Renal cortex interstitium (tissue), 11 donors: Measurements from ENCODE around the gene SLC6A1. TPM values are rescaled to one million over a fixed set of nuclear protein-coding genes. Genes with fewer than 3 reads are reported as not detected.

Experiments used
- DNase-seq, 11 donors: peaks; one replicate each; pipeline ENCODE4 v3.0.0-alpha.2; 2013; ENCODE audit warnings: low read depth in 9 of 11, low spot score in 4 of 11; ENCODE audit errors: extremely low read depth in 1 of 11
- polyA plus RNA-seq, 3 donors: library from polyadenylated mRNA; unstranded; fragments of 120-200 nt; gene quantifications; one replicate each; pipeline ENCODE4 v1.2.1, GENCODE V29; 2013; ENCODE audit not compliant: insufficient read length in 3 of 3

SLC6A1 gene
- polyA plus RNA-seq, 3 donors: 0.65 to 1.9 (median 0.82) TPM

DNA sequence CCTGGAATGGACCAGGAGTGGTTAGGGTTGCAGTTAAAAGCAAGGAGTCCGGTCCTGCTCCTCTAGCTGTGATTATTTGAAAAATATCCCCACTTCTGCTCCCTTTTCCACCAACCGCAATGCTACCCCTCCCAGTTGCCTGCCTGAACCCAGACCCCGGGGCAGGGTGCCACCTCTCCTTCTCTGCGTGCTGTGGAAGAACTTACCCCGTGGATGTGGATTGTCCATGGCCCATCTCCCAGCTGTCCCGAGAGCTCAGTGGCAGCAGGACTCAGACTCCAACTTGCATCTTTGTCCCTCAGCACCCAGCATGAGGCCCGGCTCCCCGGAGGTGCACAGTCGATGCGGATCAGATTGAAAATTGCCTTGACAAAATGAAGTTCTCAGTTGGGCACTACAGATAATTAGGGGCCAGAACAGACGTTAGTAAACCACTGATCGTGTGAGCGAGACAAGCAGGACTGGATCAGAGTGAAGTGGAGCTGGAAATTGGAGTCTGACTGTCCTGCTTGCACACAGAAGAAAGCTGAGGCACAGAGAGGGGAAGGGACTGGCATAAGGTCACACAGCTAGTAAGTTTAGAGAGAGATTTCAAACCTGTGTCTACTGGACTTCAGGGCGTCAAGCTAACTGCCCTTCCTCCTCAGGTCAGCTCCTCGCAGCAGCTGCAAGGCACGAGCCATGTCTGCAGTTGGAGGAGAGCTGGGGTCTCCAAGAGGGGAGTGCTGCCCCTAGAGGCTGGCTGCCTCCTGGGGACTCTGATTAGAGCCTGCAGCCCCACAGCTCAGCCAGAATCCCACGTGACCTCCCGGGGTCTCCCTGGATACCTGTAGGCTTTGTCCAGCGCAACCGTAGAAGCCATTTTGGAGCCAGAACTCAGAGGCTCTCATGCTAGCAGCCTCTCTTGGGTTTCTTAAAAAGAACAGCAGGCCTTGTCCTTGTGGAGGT lies 14.7 kb downstream of the SLC6A1 start:
- no peak for DNase-seq

DNA sequence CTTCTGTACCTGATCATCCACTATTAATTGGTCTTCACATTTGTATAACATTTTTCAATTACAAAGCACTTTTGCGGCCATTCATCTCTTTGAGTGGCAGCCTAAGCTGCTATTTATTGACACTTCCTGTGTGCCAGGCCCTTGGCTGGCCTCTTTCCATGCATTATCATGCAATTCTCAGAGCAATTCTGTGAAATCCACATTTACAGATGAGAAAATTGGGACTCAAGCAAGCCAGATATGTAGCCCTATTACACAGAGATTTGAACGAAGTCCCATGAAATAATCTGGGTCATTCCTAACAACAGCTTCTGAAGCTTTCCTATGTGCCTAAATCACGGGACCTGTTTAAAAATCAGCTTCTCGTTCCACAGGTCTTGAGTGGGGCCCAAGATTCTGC lies 17.4 kb downstream of the SLC6A1 start:
- DNase-seq: no peak

DNA sequence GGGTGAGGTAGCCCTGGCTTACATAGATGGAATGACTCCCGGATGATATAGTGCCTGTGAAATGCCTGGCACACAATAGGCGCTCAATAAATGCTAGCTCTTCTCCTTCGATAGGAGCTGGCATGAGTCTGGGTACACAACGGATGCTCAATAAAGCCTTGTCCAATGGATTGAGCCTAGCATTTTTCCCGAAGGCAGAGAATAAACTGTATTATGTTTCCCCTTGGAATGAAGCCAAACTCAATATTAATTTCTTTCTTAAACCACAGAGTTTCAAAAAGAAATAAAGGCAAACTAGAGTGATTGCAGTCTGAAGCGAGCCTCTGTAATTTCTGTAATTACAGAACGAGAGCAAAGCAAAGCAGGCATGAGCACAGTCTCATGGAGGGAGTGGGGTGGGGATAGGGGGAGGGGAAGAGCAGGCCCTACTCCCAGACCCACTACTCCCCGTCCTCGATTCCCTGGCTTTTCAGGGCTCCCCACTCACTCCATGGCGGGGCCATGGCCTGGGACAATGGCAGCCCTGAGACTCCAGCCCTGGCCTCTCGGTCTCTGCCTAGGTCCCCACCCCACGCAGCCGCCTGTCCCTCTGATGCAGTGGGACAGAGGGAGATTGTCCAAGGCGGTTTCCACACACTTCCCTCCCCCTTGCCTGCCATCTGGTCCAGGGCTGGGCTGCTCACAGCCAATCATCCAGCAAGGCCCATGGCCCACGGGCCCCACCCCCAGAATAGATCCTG lies 18.0 kb downstream of the SLC6A1 start:
- DNase-seq: no peak

DNA sequence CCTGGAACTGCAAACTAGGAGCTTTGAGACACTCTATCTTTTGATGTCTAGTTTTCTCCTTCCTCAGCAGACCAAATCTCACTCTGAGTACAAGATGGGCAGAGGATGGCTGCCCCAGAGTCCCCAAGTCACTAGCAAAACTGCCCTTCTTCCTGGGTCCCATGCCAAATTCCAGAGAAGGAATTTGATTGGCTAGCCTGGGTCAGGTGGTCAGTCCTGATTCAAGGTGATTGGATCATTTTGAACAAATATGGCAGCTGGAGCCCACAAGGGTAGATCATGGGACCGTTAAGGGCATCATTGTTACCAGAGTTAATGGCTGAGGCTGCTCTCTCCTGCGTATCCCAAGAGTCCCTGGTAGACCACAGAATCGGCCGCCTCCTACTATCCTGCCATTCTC lies 21.7 kb downstream of the SLC6A1 start:
- DNase-seq: no peak

DNA sequence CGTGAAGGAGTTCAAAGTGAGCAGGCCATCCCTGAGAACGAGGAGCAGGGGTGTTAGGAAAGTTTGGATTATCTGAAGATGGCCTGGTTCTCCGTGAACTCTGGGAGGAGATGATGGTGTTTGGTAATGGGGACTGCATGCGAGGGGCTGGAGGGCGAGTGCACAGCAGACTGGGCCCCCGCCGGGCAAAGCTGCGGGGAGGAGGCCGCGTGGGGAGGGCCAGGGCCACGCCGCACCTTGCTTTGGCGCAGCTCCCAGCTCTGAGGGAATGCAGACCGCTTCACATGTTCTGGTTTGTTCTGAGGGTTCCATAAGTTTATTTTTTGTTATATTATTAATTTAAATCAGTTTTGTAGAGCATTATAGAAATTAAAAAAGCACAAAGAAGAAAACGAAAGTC lies 22.2 kb downstream of the SLC6A1 start:
- DNase-seq: no peak

DNA sequence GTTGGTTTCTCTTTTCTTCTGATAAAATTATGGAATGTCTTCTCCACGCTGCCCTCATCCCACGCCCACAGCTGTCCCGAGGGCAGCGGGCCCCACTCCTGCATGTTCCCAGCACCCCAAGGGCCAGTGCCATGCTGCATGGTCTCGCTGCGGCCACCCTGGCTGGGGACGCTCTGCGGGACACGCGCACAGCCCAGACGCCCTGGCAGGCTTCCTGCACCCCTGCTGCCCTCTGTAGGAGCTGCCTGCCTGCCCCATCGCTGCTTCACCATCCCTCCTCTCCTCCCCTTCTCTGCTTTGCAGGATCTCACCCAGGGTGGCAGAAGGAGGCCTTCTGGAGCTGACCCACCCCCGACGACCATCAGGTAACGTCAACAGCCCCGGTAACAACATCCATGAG lies 22.8 kb downstream of the SLC6A1 start:
- no peak for DNase-seq

DNA sequence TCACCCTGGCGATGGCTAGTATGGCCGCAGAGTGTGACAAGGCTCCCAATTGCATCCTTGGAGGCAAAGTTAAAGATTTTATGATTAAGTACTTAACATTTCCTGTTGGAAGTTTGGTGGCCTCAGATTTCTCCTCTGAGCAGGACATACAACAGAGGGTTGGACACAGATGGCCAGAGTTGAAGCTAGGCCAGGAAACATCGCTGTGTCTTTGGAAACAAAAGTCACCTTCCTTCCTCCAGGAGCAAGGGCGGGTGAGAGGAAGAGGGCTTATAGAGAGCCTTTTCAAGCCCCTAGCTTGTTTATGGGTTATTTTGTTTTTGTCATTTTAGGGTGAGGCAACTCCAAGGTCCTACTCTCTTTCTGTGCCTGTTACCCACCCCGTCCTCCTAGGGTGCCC lies 24.2 kb downstream of the SLC6A1 start:
- no peak for DNase-seq

DNA sequence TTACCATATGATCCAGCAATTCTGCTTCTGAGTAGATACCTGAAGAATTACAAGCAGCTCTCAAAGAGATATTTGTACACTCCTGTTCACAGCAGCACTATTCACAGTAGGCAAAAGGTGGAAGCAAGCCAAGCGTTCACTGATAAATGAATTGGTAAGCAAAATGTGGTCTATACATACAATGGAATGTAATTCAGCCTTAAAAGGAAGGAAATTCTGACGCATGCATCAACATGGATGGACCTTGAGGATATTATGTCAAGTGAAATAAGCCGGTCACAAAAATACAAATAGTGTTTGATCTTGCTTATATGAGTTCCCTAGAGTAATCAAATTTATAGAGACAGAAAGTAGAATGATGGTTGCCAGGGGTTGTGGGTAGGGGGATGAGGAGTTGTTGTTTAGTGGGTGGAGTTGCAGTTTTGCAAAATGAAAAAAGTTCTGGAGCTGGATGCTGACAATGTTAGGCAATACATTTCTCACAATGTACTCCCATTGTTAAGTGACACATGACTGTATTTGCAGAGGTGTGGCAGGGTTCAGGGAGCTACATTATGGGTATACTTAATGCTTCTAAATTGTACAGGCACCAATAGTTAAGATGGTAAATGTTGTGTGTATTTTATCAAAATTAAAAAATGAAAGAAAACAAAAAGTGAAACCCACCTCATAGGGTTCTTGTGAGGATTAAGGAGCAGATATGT lies 26.7 kb downstream of the SLC6A1 start:
- DNase-seq: no peak

DNA sequence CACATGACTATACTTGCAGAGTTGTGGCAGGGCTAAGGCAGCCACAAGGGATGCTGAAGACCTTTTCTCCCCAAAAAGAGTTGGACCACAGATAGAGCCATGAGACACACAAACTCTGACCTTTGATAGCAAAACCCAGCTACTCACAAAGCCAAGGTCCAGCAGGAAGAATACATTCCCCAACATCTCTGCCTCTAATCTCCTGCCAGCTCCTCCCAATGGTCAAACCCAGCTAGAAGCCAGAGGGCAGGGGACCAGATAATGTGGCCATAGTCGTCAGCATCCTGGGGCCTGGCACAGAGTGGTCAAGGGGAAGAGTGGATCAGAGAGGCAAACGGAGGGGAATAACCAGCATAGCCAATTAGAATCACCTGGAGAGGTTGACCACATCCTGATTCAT lies 28.2 kb downstream of the SLC6A1 start:
- no peak for DNase-seq

DNA sequence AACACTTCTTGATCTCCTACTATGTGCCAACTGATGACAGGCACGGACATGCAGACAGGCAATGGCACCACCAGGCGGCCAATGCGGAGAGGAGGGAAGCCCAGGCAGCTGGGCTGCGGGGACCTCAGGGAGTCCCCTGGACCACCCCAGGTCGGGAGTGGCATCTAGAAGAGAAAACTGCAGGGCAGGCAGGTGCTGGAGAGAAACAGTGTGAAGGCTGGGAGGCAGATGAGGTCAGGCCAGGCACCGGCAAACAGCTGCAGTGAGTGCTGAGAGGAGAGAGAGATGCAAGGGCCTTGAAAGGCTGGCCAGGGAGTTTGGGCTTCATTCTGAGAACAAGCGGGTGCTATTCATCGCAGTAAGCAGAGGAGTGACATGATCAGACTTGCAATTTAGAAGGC lies 29.1 kb downstream of the SLC6A1 start:
- no peak for DNase-seq

DNA sequence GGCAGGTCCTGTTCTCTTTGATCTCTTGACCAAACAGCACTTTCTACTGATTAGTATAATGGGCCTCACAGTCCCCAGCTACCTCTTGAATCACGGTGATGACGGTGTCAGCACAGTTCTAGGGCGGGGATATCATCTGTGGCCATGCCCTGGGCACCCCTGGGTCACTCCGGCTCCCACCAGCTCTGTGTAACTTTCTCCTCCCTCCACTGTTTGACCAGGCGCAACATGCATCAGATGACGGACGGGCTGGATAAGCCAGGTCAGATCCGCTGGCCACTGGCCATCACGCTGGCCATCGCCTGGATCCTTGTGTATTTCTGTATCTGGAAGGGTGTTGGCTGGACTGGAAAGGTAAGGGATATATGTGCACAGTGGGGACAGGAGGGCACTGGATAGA lies 29.6 kb downstream of the SLC6A1 start:
- no peak for DNase-seq

DNA sequence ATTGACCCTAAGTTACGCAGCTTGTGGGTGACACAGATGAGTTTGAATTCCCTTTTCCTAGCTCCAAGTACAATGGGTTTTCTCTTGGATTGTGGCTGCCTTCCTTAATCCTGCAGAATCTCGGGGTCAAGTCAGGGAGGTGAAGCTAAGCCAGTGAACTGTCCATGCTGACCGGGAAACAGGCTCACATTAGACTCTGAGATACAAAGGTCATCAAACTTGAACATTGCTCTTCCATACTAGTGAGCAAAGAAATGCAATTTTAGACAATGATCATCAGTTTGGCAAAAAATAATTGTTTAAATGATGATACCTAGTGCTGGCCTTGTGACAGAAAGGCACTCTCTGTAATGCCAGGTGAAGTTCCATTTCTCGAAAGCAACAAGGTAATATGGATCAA lies 31.6 kb downstream of the SLC6A1 start:
- DNase-seq: no peak

DNA sequence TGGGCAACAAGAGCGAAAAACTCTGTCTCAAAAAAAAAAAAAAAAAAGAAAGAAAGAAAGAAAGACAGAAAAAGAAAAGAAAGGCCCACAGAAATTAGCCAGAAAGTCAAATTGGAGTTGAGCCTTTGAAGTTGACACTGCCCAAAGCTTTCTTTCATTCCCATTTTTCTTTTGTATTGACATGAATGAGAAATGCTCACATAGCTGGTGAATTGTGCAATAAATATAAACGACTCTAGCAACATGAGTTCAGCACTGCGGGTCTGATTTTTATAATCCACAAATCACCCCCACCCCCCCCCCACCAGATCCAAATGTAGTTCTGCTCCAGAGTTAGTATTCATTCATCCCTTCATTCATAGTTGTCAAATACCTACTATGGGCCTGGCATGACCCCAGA lies 37.4 kb downstream of the SLC6A1 start:
- no peak for DNase-seq

DNA sequence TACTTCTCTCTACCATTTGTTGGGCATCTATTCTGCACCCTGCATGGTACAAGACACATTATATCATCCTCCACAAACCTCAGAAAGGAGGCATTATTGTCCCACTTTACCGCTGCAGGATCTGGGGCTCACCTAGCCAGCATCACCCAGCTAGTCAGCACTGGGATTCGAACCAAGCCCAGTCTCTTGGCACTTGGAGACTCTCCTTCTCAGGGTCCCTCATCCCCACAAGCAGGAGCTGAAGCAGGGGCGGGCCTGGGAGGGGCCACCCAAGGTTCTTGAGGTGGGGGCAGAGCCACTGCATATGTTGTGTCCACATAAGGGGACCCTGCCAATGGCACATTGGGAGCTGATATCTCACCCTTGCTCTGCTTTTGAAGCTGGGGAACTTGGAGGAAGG lies 41.3 kb downstream of the SLC6A1 start:
- no peak for DNase-seq

DNA sequence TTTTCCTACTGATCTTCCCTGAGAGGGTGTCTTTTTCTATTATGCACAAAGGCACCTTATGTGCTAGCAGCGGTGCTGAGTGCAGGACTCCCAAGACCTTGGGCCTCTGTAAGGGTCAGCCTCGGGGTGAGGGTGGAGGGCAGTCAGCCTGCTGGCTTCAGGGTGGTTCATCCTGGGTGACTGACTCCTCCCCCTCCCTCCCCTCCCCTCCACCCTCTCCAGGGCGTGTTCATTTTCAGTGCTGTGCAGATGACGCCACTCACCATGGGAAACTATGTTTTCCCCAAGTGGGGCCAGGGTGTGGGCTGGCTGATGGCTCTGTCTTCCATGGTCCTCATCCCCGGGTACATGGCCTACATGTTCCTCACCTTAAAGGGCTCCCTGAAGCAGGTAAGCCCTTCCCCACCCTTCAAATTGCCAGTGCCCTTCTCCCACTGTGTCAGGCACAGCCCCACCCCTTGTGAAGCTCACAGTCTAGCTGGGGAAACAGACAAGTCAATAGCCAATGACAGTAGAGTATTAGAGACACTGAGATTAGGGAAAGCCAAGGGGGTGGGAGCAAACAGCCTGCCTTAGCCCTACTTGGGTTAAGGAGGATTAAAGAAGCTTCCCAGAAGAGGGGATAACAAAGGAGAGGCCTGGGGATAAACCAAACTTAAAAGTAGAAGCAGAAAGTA lies 41.9 kb downstream of the SLC6A1 start:
- DNase-seq: no peak

DNA sequence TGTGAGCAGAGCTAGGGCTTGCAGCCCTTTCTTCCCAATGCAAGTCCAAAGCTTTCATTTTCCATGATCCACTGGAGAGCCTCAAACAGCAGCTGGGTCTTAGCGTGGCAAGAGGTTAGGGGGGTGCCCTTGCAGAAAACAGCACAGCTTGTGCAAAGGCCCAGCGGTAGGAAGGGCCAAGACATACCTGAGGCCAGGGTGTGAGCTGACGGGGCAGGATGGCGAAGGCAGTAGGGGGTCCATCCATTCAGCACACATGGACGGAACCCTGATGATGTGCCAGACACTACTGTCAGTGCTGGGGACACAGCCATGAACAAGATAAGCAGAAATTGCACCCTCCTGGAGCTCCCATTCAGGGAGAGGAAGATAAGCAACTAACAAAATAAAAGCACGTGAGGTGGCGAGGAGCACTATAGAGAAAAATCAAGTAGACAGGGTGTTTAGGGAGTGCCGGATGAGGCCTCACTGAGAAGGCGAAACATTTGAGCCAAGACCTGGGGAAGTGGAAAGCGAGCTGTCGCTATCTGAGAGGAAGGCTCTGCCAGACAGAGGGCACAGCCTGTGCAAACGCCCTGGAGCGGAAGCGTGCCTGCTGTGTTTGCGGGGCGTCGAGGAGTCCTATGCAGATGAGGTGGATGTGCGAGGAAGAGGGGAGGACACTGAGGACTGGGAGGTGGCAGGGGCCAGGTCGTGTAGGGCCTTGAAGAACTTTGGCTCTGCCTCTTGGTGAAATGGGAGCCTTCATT lies 43.4 kb downstream of the SLC6A1 start:
- no peak for DNase-seq

DNA sequence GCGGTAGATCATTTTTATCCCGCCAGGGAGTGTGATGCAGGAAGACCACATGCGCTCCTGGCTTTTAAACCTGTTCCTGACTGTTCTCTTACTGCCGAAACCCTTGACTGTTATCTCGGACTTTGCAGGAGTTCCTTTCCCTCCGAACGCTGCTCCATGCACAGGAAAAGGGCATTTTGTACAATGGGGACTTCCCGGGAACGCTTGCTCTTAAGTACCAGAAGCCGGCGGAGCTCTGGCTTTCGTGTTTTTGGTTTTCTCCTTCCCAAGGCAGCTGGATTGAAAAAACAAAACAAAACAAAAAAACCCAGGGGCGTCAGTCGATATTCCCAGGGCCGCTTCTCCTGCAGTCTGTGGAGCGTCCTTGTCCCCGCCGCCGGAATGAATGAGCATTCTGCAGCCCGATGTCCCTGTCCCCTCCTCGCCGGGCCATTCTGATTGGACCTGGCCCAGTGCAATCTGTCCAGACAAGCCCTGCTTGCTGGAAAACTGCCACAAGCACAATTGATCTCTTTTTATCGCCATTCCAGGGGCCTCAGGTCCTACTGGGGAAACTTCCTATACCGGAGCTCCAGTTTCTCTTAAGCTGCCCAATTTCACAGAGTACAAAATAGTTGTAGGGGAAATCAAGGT lies 44.8 kb downstream of the SLC6A1 start:
- no peak for DNase-seq

DNA sequence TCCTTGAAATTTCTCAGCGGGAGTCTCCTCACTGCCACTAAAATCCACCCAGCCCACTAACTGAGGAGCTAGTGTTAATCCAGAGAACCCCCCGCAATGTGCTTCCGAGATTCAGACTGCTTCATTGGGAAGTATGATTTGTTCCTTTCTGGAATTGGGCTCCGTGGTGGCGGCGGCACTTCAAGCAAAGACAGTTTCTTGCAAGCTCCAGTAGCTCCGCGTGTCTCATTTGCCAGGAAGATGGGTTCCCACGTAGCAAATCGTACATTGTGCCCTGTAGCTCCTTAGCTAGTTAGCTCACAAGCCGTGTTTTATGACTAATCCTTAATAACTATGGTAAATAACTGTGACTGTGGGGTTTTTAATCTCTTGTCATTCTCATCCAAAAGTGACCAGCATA lies 45.4 kb downstream of the SLC6A1 start:
- no peak for DNase-seq
